ENCODE data around the gene RPL7A.

GRCh38 chr9:133327834-133328484 is 20.1 kb upstream of the RPL7A start:
- TF ChIP-seq CTCF (IDR thresholded peaks at IDR 0.05) (no peak), POLR2A (IDR thresholded peaks at IDR 0.05) (no peak), POLR2AphosphoS5 (IDR thresholded peaks at IDR 0.05) (no peak), EP300 (IDR thresholded peaks at IDR 0.05) (no peak)
